GM18502 (cell line): Measurements from ENCODE around the gene CDH23.

ENCODE experiments used
- ATAC-seq: cut with Tn5 transposase; IDR thresholded peaks from one replicate; pipeline ENCODE4 v1.9.1; 2021; ENCODE audit warnings: mild to moderate bottlenecking; ENCODE audit not compliant: unreplicated experiment, poor library complexity

The CDH23 gene

DNA sequence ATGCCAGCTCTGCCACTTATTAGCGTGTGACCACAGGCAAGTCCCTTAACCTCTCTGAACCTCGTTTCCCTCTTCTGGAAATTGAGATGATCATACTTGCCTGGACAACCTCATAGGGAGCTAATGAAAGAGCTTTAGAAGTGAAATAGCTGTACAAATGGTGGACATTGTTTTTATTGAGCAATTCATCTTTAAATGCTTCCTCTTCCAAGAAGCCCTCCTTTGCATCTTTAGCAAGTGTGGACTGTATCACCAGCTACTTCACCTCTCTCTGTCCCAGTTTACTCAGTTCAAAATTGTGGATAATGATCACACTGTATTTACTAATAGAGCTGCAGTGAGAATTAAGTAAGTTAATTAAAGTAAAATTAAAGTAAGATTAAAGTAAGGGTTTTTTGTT lies 61.7 kb downstream of the CDH23 start:
- no peak for ATAC-seq

- no peak for ATAC-seq
Observed at GRCh38 chr10:71459513-71459912, 62.8 kb downstream of the CDH23 start.

GRCh38 chr10:71460615-71461014 lies 63.9 kb downstream of the CDH23 start:
- ATAC-seq: no peak

DNA sequence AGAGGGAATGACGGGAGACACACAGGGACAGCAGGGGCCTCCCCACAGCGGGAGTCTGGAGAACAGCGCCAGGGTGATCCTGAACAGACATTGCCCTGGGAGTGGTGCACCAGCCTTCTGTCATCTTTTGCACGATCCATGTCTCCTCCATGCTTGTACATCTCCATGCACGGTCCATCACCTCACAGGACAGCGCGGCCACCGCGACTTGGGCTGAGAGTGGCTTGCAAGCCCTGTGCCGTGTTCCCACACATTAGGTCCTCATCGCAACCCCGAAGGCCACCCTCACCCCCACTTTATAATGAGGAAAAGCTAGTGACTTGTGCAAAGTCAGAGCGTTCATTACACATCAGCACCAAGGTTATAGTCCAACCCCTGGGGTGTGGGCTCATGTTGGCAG lies 64.7 kb downstream of the CDH23 start:
- ATAC-seq: no peak

GRCh38 chr10:71462062-71462935 lies 65.6 kb downstream of the CDH23 start:
- ATAC-seq: no peak

DNA sequence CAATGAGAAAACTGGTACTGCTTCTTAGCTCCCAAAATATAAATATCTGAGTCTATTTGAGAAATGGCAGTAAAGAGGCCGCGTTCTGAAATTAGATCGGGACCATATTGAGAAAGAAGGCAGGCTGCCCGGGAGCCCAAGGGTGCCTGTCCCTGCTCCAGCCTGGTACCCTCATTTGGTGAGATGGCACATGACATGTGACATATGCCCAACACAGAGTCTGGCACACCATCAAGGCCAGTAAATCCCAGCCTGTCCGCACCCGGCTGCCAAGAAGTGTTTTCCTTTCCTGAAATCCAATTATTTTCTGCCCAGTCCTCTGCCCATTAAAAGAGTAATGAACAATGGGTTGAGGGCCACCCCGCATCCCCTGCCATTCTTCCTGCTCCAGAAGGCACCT lies 66.4 kb downstream of the CDH23 start:
- ATAC-seq: no peak

DNA sequence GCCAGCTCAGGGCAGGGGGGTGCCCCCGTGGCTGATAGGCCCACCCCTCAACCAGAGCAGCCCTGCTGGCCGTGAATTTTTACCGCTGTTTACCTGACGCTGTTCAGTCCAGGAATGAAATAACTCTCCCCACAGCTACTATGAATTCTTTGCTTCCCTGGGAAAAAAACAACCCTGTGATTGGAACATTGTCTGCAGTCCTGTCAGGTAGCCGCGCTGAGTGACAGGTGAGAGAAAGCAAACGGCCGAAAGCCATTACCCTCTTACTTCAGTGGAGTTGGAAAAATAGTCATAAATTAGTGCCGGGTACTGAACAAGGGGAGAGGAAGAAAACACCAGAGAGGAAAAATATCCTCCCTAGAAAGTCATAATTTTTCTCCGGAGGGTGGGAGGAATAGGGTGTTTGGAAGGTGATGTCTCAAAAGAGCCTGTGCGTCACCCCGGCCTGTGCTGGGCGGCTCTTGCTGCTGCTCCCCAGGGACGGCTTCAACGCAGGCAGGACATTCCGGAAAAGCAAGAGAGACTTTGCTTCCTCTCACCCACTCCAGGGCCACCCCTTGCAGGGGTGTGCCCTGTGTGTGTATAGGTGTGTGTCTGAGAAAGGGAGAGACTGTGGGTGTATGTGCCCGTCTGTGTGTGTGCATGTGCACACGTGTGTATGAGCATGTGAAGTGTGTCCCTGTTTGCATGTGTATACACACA lies 69.0 kb downstream of the CDH23 start:
- ATAC-seq: no peak

GRCh38 chr10:71466330-71466729 lies 69.6 kb downstream of the CDH23 start:
- ATAC-seq: no peak

GRCh38 chr10:71467161-71467560 lies 70.4 kb downstream of the CDH23 start:
- no peak for ATAC-seq

- no peak for ATAC-seq
Observed at GRCh38 chr10:71467569-71468362, 71.0 kb downstream of the CDH23 start.

DNA sequence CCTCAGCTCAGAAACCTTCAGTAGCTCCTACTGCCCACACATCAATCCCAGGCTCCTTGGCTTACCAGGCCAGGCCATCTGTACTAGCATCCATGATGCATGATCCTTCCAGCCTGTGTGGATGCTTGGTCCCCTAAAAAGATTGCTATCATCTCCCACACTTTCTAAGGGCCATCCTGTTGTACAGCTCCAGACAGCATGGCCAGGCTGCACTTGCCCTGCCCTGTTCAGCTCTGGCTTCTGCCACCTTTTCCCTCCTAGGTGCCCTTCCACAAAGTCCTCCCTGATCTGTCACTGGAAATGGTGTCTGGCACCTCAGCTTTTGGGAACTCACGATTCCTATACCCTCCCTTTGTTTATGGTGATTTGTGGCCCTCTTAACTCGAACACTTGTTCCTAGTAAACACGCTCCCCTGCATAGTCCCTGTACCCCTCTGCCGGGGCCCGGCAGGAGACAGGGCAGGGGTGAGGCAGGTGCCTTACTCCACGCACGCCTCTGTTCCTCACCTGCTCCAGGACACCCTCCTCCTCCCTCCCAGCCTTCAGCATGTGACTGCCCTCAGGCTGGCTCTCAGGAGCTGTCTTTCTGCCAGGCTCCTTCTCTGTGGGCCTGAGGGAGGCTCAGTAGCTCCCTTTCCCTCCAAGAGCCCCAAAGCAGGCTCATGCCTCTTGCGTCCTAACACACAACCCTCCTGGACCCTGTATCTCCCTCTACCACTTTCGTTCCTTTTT lies 71.8 kb downstream of the CDH23 start:
- ATAC-seq: no peak

GRCh38 chr10:71471006-71471405 lies 74.3 kb downstream of the CDH23 start:
- ATAC-seq: no peak

- no peak for ATAC-seq
Observed at GRCh38 chr10:71471957-71472365, 75.2 kb downstream of the CDH23 start.

DNA sequence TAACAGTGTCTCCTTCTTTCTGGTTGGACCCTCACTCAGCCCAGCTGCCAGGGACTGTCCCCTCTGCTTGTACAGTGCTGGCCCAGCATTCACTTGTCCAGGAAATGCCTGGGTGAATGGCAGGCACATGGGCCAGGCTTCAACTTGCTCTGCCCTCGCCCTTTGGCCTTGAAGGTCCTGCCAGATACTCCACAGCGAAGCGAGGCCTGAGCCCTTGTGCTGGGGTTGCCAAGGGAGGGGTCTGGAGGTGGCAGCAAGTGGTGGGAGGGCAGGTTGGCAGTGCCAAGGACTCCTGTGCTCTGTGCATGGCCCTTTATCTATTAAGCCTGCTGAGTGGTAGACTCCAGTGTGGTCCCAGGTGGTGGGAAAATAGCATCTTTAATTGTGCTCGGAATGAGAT lies 75.7 kb downstream of the CDH23 start:
- no peak for ATAC-seq

- ATAC-seq: no peak
Observed at GRCh38 chr10:71472912-71473311, 76.2 kb downstream of the CDH23 start.

DNA sequence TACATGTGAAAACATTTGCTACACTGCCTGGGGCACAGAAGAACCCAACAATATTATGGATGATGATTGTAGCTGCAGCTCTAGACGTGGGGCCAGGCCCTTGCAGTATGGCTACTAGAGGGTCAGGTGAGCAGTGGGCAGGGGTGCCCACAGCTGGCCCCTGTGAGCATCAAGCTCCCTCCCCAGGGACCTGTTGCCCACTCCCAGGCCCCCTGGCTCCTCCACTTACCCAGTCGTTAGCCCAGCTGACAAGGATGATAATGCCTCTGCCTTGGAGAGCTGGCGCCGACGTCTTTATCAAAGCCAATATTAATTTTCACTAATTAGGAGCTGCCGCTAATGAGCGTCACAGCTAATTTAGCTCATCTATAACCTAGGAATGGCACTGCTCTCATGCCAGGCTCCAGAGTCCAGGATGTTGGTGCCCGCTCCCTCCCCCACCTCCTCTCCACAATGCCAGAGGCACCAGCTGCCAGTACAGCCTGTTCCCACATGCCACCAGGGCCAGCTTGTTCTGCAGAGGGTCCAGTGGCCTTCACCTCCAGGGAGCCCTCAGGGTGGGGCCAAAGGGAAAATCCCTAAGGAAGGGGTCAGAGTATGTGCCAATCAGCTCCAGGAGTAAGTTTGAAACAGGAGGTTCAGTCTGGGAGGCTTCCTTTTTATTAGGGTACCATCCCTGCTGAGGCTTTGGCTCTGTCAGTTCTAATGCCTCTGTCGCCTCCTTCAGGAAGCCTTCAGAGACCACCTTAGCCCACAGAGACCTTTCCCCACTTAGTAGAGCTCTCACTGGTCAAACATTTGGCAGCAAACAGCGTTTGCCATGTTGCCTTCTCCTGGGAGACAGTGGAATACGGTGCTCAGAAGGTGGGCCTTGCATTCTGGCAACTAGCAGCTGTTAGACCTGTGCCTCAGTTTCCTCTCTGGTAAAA lies 77.2 kb downstream of the CDH23 start:
- ATAC-seq: no peak

- ATAC-seq: no peak
Observed at GRCh38 chr10:71474702-71475242, 78.1 kb downstream of the CDH23 start.

GRCh38 chr10:71475243-71475871 lies 78.6 kb downstream of the CDH23 start:
- ATAC-seq: no peak
